ENCODE results near the gene ZIC2.

DNA sequence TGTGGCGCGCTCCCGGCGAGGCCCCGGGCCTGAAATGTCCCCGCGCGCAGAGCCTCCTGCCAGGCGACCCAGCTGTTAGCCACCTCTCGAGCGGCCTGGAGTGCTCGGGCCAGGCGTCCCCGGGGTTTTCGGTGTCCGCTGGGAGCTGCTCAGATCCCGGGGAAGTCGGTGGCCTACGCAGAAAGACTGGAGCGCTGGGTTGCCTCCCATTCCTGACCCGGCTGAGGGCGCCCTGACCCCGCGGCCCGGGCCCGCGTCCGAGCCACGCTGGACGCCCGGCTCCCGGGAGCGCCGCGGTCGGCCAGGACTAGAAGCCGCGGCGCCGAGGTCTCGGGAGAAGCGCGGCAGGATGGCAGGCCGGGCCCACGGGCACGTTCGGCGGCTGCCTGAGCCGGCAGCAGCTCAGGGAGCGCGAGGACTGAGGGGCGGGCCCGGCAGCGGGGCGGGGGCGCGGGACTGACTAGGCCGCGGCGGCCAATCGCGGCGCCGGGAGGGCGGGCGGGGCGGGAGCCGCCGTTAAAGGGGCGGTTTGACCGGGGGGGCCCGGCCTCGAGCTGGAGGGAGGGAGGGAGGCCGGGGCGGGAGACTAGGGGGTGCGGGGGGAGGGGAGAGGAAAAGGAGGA, 1.3 kb upstream of the ZIC2 start:
- TF ChIP-seq, protein P1, sequence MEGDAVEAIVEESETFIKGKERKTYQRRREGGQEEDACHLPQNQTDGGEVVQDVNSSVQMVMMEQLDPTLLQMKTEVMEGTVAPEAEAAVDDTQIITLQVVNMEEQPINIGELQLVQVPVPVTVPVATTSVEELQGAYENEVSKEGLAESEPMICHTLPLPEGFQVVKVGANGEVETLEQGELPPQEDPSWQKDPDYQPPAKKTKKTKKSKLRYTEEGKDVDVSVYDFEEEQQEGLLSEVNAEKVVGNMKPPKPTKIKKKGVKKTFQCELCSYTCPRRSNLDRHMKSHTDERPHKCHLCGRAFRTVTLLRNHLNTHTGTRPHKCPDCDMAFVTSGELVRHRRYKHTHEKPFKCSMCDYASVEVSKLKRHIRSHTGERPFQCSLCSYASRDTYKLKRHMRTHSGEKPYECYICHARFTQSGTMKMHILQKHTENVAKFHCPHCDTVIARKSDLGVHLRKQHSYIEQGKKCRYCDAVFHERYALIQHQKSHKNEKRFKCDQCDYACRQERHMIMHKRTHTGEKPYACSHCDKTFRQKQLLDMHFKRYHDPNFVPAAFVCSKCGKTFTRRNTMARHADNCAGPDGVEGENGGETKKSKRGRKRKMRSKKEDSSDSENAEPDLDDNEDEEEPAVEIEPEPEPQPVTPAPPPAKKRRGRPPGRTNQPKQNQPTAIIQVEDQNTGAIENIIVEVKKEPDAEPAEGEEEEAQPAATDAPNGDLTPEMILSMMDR (IDR thresholded peaks at IDR 0.05), result no peak
- no peak for TF ChIP-seq POLR2A (IDR thresholded peaks at IDR 0.05)

Data from lower leg skin (tissue), 3 donors.